ENCODE results near the gene DBH.

Gene DBH

DNA sequence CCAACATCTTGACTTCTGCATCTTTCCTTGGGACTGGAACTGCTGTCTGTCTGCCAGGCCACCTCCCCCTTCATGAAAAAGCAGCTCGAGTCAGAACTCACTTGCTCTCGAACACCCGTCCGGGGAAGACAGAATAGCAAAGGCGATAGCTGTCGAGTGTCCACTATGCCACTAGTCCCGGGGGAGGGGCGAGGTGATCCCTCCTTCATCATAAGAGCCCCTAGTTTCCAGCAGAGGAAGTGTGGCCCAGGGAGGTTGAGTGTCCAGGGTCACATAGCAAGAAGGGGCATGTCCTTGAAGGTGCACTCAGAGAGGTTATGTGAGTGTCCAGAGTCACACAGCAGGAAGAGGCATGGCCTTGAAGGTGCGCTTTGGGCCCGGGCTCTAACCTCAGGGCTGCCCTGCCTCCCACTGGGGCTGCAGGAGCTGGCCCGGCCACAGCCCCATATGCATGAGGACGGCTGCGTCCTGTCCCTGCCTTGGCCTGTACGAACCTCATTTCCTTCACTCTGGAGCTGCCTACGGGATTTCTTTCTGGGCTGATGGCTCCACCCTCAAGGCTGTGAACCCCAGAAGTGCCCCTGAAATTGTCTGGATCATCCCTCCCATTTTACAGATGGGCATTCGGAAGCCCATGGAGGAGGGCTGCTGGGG, 6.7 kb downstream of the DBH start:
- DNase-seq = no peak

DNA sequence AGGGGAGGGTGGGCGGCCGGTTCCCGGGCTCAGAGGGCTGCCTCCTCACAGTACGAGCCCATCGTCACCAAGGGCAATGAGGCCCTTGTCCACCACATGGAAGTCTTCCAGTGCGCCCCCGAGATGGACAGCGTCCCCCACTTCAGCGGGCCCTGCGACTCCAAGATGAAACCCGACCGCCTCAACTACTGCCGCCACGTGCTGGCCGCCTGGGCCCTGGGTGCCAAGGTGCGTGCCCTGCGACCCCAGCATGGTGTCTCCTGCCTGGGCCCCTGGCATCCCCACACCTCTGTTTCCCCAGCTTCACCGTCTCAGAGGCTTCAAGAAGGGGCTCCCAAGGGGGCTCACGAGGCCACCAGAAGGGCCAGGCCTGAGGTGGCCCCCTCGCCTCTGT, 7.2 kb downstream of the DBH start:
- no peak for DNase-seq

DNA sequence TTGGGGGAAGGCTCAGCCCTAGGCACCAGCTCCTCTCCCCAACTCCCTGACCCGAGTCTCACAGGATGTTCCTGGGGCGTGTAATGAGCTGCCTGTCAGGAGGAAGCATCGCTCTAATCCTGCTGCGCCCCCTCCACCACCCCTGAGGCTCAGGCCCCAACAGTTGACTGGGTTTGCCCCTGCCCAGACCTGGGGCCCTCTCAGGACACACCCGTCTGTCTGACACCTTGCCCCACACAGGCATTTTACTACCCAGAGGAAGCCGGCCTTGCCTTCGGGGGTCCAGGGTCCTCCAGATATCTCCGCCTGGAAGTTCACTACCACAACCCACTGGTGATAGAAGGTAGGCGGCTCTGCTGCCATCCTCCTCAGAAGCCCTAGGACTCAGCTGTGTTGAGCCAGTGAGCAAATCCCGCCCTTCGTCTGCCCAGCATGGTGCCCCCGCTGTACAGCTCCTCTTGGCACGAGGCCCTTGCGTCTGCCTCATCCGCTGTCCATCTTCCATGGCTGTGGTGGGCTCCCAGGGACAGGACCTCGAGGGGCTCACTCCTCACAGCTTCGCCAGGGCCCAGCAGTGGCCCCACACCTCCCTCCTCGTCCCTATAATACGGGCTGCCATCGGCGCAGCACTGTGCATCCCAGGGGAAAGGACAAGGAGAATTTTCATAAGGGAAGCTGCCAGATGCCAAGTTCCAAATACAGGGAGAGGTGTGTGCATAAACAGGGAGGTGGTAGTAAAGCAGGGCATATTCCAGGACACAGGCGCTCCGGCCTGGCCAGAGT, 8.0 kb downstream of the DBH start:
- no peak for DNase-seq

DNA sequence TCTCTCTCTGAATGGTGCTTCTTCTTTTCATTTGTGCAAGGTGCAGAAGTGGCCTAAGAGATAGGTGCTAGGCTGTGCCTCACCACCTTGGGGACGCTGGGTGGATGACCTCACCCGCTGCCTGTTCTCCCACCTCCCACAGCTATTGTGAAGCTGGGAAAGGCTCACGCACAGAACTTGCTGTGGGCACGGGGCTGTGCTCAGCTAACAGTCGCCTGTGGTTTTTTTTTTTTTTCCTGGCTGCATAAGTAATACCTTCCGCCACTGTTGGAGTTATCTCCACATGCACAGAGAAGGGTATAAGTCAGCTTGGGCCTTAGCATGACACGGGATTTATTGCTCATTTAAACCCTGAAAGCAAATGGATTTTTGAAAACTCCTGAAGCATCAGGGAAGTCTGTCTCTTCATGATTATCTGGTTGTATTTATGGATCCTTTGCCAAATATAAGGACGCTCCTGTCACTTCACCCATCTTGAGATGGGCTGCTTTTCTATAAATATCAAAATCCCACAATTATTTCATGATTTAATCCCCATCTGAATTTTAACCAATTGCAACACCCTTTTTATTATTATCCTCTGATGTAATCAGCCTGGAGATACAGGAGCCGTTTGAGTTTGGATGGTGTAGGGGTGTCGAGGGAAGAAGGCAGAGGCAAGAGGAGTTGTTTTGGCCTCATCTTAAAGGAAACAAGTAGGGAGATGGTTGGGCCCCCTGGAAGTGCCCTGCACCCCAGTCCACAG, 9.0 kb downstream of the DBH start:
- DNase-seq = no peak

DNA sequence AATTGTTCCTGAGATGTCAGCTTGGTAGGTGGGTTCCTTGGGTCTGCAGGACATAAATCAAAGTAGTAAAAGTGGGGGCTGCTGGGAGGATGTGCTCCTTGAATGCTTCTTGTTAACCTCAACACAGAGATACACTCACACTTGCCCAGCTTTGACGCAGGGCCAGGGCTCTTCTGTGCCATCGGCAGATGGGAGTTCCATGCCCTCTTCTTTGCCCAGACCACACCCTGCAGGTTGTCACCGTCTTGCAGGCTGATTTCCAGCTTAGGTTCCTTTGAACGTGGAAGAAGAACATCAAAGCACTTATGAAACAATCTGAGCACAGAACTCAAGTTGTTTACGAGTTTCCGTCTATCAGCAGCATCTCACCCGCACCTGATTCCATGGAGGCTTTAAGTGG, 11.0 kb downstream of the DBH start:
- DNase-seq = no peak

DNA sequence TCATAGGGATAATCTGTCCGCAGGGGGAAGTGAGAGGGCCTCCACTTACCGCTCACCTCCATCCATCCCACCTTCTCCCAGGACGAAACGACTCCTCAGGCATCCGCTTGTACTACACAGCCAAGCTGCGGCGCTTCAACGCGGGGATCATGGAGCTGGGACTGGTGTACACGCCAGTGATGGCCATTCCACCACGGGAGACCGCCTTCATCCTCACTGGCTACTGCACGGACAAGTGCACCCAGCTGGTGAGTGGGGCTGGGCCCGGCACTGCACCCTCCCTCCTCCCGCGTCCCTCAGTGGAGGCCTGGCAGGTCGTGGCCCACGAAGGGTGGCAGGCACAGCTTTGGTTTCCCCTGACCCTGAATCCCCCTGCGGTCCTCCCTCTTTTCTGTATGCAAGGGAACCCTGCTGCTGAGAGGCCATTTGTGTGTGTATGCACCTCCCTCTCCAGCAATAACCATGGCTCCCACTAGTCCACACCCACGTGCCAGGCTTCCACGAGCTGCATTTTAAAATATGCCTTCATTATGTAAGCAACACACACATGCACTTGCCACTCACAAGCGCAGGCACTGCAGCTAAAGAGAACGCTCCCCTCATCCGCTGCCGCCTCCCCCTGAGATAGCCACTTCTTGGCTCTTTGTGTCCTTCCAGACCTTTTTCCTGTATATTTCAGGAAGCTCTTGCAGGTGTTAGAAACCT, 11.8 kb downstream of the DBH start:
- DNase-seq = peak in 12 of 56 donors; percentile 11 to 60 (median 22)

DNA sequence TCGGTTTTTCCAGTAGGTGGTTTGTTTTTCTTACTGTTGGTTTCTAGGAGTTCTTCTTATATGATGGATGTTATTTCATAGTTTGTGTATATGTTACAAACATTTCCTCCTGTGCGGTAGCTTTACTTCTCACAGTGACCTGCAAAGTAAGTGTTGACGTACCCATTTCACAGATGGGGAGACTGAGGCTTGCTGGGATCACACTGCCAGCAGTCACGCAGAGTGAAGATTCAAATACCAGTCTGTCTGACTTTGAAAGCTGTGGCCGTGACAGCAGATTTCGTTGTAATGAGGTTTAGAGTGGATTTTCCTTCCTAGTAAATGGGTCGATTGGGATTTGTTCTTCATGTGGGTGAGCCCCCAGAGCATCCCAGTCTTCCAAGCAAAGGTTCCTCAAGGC, 13.0 kb downstream of the DBH start:
- DNase-seq = no peak

DNA sequence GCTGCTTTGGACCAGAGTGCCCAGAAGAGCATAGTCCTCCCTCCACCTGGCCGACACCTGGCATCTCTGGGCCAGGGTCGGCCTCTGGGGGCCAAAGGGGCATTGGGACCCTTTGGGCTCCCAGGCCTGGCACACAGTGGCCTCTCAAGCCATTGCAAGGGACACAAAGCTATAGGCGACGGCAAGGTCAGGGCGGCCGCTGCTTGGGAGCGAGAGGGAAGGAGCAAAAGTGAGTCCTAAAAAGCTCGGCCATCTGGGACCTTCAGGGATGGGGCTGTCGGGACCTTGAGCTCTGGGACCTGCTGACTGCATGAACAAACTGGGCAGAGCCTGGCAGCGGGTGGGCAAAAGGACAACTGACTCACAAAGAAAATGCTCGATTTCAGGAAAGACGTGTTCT, 13.9 kb downstream of the DBH start:
- no peak for DNase-seq

DNA sequence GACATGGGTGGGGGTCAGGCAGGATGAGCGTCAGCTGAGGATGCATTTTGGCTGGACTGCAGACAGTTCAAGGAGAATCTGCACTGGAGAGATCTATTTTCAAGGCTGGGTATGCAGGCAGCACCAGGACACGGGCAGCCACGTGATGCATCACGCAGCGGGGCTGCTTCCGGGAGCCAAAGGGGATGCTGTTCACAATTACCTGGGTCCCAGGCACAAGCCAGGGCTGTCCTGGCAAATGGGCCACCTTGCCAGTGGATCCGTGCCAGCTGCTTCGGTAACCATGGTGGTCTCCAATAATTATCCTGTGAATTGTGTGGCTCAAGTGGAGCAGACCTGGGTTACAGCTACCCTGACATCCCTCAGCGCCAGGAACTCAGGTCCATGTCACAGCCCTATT, 17.5 kb downstream of the DBH start:
- no peak for DNase-seq

DNA sequence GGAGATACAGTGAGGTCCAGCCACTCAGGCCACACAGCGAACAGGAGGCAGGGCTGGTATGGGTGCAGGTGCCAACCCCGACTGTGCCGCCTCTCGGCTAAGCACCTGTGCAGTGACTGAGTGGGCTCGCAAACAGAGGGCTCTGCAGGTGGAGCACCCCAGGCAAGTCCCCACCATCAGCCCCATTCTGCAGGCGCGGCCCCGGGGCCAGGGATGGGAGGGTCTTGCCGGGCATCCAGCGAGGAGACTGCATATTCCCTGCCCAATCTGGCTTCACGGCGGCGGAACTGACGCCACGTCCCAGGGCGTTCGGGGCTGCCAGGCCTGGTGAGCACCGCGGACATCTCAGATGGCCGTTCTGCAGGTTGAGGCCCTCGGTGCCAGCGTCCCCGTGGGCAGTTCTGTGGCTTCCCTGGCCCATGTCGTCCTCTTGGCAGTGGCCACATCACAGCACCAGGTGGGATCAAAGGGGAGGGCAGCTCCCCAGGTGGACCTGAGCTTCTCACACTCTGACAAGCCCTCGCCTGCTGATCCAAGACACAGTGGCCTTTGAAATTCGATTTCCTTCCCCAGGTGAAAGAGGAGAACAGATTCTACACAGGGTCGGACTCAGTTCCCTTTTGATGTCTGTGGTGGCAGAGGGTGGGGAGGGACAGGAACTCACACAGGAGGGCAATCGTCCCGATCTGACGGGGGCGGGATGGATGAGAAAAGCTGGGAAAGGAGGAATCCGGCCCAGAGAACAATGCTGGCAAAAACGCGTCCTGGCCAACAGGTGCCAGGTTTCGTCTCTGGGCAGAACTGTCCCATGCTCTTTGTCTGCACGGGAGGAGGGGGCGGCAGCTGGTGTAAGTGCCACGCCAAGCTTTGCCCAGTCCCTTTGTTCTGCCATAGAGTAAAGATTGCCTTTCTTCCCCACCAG, 18.8 kb downstream of the DBH start:
- no peak for DNase-seq

DNA sequence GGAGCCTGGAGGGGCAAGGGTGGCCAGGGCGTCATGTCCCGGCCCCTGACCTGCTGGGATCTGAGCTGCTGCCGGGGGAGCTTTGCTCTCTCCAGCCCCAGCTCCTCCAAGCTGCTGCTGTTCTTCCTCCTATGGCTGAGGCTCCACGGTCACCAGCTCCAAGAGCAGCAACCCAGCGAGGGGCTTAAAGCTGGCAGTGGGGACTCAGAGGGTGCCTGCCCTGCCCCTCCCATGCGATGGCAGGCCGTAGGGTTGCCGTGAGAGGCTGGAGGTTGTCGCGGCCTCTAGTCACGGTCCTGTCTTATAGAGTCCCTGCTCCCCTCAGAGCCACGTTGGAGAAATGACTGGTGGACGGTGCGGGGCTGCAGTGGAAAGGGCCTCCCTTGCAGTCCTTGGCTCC, 19.5 kb downstream of the DBH start:
- no peak for DNase-seq

DNA sequence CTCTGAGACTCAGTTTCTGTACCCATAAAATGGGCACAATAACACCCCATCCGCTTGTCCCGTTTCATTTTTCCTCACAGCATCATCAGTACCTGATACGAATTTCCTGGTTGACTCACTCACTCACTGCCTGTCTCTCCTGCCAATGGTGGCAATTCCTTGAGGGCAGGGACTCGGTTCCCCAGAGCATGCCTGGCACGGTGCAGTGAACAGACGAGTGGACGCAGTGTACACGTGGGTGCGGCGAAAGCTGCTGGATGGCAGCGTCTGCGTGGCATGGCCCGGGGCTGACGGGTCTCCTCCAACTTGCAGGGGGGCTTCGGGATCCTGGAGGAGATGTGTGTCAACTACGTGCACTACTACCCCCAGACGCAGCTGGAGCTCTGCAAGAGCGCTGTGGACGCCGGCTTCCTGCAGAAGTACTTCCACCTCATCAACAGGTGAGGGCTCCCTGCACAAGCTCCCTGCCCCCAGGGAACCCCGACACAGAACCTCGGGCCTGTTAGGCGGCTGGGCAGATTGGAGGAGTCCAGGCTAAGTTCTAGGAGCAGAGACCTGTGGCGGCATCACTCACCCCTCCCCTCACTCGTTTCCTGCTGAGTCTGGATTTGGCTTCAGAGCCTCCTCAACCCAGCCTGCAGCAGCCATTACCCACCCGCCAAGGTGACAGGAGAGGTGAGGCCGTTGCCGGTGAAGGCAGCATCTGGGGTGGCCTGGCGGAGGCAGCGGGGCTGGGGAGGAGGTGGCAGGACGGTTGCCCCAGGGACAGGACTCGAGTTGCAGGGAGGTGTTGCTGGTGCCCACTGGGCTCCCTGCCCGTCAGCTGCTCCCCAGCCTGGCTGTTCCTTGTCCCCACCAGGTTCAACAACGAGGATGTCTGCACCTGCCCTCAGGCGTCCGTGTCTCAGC, 20.3 kb downstream of the DBH start:
- DNase-seq = no peak

DNA sequence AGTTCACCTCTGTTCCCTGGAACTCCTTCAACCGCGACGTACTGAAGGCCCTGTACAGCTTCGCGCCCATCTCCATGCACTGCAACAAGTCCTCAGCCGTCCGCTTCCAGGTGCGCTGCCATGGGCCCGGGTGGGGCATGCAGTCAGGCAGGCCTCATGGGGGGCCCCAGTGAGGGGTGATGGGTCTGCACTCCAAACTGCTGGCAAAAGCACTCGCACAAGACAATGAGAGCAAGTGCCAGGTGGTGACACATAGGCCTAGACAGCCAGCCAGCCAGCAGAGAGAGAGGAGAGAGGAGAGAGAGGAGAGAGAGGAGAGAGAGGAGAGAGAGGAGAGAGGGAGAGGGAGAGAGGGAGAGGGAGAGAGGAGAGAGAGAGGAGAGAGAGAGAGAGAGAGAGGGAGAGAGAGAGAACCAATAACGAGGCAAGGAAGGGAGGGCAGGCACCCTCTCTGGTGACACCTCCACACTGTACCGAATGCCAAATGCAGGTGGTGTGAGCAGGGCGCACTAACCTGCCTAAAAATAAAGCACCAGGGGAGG, 21.0 kb downstream of the DBH start:
- DNase-seq = peak in 1 of 56 donors; percentile 10

DNA sequence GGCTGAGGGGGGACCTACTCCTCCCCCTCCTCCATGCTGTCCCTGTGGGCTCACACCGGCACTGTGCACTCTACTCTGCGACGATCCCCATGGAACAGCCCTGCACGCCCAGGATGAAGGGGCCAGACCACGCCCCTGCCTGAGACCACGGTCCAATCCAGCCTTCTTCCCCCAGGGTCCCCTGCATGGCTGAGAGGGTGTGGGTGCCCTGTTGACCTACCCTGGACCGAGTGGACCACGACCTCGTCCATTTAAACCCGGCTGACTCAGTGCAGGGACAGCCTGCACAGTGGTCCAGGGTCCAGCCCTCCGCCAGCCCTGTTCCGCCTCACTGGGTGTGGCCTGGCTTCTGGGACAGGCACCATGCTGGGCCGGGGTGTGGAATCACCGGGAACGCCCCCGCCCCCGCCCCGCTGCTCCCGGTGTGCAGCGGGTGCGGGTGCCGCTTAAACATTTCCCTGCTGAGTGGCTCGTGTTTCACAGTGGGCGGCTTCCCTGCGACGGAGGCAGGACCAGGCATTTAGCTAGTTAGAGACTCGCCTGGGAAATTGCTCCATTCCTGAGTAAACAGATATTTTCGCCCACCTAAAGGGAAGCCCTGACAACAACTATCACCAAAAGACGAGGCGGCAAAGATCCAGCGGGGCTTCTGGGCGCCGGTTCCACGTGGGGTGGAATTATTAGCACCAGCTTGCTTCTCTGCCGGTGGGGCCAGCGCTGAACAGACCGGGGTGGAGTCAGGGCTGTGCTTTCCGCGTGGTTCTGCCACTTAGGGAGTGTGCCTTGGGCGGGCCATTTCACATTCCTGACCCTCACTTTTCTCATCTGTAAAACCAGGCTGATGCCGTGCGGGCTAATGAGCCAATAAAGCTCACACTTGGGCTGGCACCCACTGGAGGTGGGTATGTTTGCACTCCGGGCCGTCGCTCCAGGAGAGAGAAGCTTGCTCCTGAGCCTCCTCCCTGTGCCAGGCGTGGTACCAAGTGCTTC, 22.6 kb downstream of the DBH start:
- DNase-seq = peak in 25 of 56 donors; percentile 8 to 61 (median 37)

DNA sequence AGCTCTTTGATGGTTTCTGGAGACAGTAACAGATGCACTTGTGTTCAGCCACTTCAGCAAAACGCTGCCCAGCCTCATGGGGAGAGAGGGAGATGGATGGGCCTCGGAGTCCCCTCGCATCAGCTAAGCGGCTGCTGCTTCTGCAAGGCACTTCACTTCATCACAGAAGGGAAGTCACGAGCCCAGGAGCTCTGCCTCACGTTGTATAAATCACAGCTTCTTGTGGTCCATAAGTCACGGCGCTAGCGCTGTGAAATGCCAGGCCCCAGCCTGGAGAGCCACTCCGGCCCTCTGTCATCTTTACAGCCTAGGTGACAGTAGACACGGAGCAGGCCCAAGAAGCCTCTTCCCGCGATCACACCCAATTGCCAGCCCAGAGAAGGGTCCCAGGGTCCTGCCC, 23.4 kb downstream of the DBH start:
- DNase-seq = no peak

DNA sequence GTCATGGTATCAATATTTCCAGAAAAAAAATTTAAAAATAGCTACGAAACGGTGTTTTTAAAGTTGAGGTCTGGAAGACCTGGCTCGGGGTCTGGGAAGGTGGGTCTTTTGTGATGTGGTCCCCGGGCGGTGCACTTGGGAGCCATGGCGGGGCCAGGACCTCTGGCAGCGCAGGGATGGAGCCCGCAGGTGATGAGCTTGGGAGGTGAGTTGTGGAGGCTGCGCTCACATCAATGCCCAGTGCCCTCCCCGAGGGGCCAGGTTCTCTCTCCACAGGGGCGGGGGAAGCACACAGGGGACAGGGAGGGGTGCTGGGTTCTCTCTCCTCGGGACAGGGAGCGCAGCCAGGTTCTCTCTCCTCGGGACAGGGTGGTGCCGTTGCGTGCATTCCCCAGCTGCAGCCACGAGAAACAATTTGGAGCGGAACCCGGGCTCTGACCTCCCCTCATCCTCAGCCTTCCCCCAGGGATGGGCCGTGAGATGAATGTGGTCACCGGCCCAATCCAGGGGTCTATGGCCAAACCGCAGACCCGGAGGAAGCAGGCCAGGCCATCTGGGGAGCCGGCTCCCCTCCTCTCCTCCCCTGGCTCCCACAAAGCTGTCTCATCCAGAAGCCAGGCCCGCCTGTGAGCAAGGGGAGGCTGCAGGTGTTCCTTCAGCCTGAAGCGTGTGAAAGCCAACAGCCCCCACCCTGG, 25.8 kb downstream of the DBH start:
- no peak for DNase-seq
